CD4-positive, alpha-beta T cell treated with Interleukin-4 for 1 hour (primary cell): ENCODE measurements around the gene NUDT8.
A peak's percentile ranks its signal among the peaks of the same experiment; 100 is the strongest.
"Not testable (repeated sequence)": the region's sequence is repeated elsewhere in the genome, so short reads cannot be mapped to it uniquely, and the experiment has no call there.

Source experiments
- DNase-seq, 2 donors: peaks; one replicate each; pipeline ENCODE4 v3.0.0-alpha.2; 2020 to 2022

NUDT8 gene

GRCh38 chr11:67641338-67642172 lies 11.8 kb upstream of the NUDT8 start:
- DNase-seq: no peak

GRCh38 chr11:67640758-67641337 lies 11.1 kb upstream of the NUDT8 start:
- DNase-seq: no peak

GRCh38 chr11:67640021-67640757 lies 10.5 kb upstream of the NUDT8 start:
- peak; percentile 66 to 67 for DNase-seq

- DNase-seq: no peak
Measured at GRCh38 chr11:67639438-67639859, 9.7 kb upstream of the NUDT8 start, which contains the start of gene TBX10. TBX10 (minus strand) TSS chr11:67639763; CDS start chr11:67639472, 291 bp downstream.

- no peak for DNase-seq
Measured at GRCh38 chr11:67638535-67639437, 9.0 kb upstream of the NUDT8 start.

GRCh38 chr11:67637441-67637840 lies 7.7 kb upstream of the NUDT8 start:
- DNase-seq: not testable (repeated sequence)

DNA sequence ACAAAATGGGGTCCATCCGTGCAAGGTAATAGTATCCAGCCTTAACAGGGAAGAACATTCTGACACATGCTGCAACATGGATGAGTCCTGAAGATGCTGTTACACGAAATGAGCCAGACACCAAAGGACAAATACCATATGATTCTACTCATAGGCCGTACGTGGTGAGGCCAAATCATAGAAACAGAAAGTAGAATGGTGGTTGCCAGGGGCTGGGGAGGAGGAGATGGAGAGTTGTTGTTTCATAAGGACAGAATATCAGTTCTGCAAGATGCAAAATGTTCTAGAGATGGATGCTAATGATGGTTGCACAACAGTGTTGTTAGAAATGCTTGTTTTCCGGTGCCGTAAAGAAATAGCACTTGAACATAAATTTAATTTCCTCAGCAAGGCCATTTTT lies 7.2 kb upstream of the NUDT8 start:
- no peak for DNase-seq

GRCh38 chr11:67635231-67635521 lies 5.4 kb upstream of the NUDT8 start:
- no peak for DNase-seq

- no peak for DNase-seq
Measured at GRCh38 chr11:67634366-67635230, 4.9 kb upstream of the NUDT8 start.

GRCh38 chr11:67633758-67634365 lies 4.1 kb upstream of the NUDT8 start:
- DNase-seq: no peak

GRCh38 chr11:67632982-67633755 lies 3.4 kb upstream of the NUDT8 start:
- DNase-seq: no peak

- no peak for DNase-seq
Measured at GRCh38 chr11:67632175-67632981, 2.6 kb upstream of the NUDT8 start.

GRCh38 chr11:67631853-67632174 lies 2.1 kb upstream of the NUDT8 start:
- DNase-seq: no peak

DNA sequence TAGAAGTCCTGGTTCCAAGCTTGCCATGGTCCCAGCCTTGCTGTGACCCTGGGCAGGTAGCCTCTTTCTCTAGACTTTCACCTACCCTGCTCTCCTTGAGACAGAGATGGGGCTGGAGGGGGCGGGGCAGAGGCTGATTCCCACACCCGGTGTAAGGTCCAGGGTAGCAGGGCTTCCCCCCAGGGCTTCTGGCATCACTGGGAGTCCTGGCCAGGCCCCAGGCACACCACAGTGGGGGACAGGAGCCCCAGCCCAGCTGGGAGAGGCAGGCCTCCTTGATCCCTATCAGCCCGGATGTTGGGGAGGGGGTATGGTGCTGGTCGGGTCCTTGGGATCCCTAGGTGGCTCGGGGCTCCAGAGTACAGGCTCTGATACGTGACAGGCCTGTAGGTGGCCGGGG lies 1.7 kb upstream of the NUDT8 start:
- no peak for DNase-seq

GRCh38 chr11:67630943-67631331 lies 1.2 kb upstream of the NUDT8 start:
- no peak for DNase-seq

- DNase-seq: peak; percentile 96 to 97
Measured at GRCh38 chr11:67630228-67630942, 648 bp upstream of the NUDT8 start.

- no peak for DNase-seq
Measured at GRCh38 chr11:67628710-67629385, 889 bp downstream of the NUDT8 start.

- no peak for DNase-seq
Measured at GRCh38 chr11:67627812-67628624, 1.7 kb downstream of the NUDT8 start.
